Liver (tissue), 9 donors: ENCODE results near the gene STPG4. TPM values are rescaled to one million over a fixed set of nuclear protein-coding genes. Genes with fewer than 3 reads are reported as not detected.

ENCODE experiments used
- DNase-seq: peaks from one replicate; pipeline ENCODE4 v3.0.0-alpha.2; 2017; ENCODE audit warnings: low spot score
- H3K27ac ChIP-seq, 2 donors: one replicate each; pipeline ENCODE4 v1.7.0; 2013; ENCODE audit warnings: inconsistent platforms in 2 of 2, low read length in 2 of 2, control low read depth in 1 of 2, low read depth in 1 of 2, mild to moderate bottlenecking in 1 of 2
- H3K27me3 ChIP-seq, 4 donors: one replicate each; pipeline versions ENCODE4 v1.6.1 to v1.7.0; 2013; ENCODE audit warnings: low read length in 3 of 4, inconsistent platforms in 1 of 4, mild to moderate bottlenecking in 1 of 4, moderate library complexity in 1 of 4; ENCODE audit not compliant: control insufficient read depth in 4 of 4, insufficient read depth in 4 of 4
- H3K36me3 ChIP-seq, 4 donors: one replicate each; pipeline versions ENCODE4 v1.6.1 to v1.7.0; 2013; ENCODE audit warnings: low read length in 3 of 4, mild to moderate bottlenecking in 3 of 4, low read depth in 1 of 4, moderate library complexity in 1 of 4; ENCODE audit not compliant: control insufficient read depth in 4 of 4, insufficient read depth in 3 of 4
- H3K4me1 ChIP-seq, 4 donors: one replicate each; pipeline versions ENCODE4 v1.6.1 to v1.7.0; 2013; ENCODE audit warnings: low read length in 3 of 4, mild to moderate bottlenecking in 3 of 4, moderate library complexity in 1 of 4; ENCODE audit not compliant: control insufficient read depth in 4 of 4, insufficient read depth in 4 of 4
- H3K4me3 ChIP-seq, 3 donors: one replicate each; pipeline versions ENCODE4 v1.6.1 to v1.7.0; 2013; ENCODE audit warnings: low read length in 3 of 3, control low read depth in 1 of 3, low read depth in 1 of 3, mild to moderate bottlenecking in 1 of 3
- H3K9ac ChIP-seq, 2 donors: one replicate each; pipeline ENCODE4 v1.7.0; 2013; ENCODE audit warnings: low read length in 2 of 2, mild to moderate bottlenecking in 2 of 2, moderate library complexity in 2 of 2, control low read depth in 1 of 2, low read depth in 1 of 2
- H3K9me3 ChIP-seq, 4 donors: one replicate each; pipeline versions ENCODE4 v1.6.1 to v1.7.0; 2013; ENCODE audit warnings: low read length in 3 of 4; ENCODE audit not compliant: control insufficient read depth in 4 of 4
- EGR1 ChIP-seq, 2 donors: IDR thresholded peaks; 2 replicates each; pipeline ENCODE4 v1.6.1; 2016 to 2018; ENCODE audit warnings: antibody characterized with exemption in 2 of 2, low read depth in 2 of 2
- FOXA1 ChIP-seq: IDR thresholded peaks from 2 replicates; pipeline ENCODE4 v1.6.1; 2016; ENCODE audit warnings: antibody characterized with exemption
- FOXA2 ChIP-seq: IDR thresholded peaks from 2 replicates; pipeline ENCODE4 v1.6.1; 2016; ENCODE audit warnings: antibody characterized with exemption
- HNF4A ChIP-seq, 2 donors: conservative IDR thresholded peaks; 2 replicates each; pipeline ENCODE4 v1.6.1; 2016; ENCODE audit warnings: antibody characterized with exemption in 2 of 2, mild to moderate bottlenecking in 2 of 2
- HNF4G ChIP-seq: IDR thresholded peaks from 2 replicates; pipeline ENCODE4 v1.6.1; 2016; ENCODE audit warnings: antibody characterized with exemption
- JUND ChIP-seq, 2 donors: IDR thresholded peaks; 2 replicates each; pipeline ENCODE4 v1.6.1; 2016; ENCODE audit warnings: antibody characterized with exemption in 2 of 2
- NR2F2 ChIP-seq: IDR thresholded peaks from 2 replicates; pipeline ENCODE4 v1.6.1; 2016; ENCODE audit warnings: antibody characterized with exemption
- RAD21 ChIP-seq, 2 donors: IDR thresholded peaks; 2 replicates each; pipeline ENCODE4 v1.6.1; 2016; ENCODE audit warnings: antibody characterized with exemption in 2 of 2, mild to moderate bottlenecking in 2 of 2
- RXRA ChIP-seq, 2 donors: IDR thresholded peaks; 2 replicates each; pipeline ENCODE4 v1.6.1; 2017 to 2018; ENCODE audit warnings: antibody characterized with exemption in 2 of 2, mild to moderate bottlenecking in 1 of 2
- SP1 ChIP-seq: IDR thresholded peaks from 2 replicates; pipeline ENCODE4 v1.6.1; 2018; ENCODE audit warnings: antibody characterized with exemption, mild to moderate bottlenecking
- TAF1 ChIP-seq: conservative IDR thresholded peaks from 2 replicates; pipeline ENCODE4 v1.6.1; 2016; ENCODE audit warnings: antibody characterized with exemption, mild to moderate bottlenecking
- WGBS: extraction: QIAGEN DNeasy Blood & Tissue Kit; methylation state at CpG from one replicate; pipeline ENCODE4 v1.1.7; 2013; 5-methylcytosine and 5-hydroxymethylcytosine counted together
- polyA plus RNA-seq, 2 donors: library from polyadenylated mRNA; stranded (reverse) in 1 of 2; unstranded in 1 of 2; fragments of 200-250 nt in 1 of 2; fragments of >200 nt in 1 of 2; fragmentation: Nextera tagmentation in 1 of 2; extraction: Ambion mirVana in 1 of 2; gene quantifications; one replicate each; pipeline versions ENCODE4 v1.2.1 to v1.2.3, GENCODE V29; 2013 to 2015
- total RNA-seq, 2 donors: library from RNA; depleted of rRNA; stranded (reverse); fragments of >200 nt; gene quantifications; one replicate each; pipeline ENCODE4 v1.2.3, GENCODE V29; 2014
- TF ChIP-seq, protein P1 (sequence below): IDR thresholded peaks from 2 replicates; pipeline ENCODE4 v1.6.1; 2016; ENCODE audit warnings: antibody characterized with exemption
- TF ChIP-seq, protein P2 (sequence below): IDR thresholded peaks from 2 replicates; pipeline ENCODE4 v1.6.1; 2016; ENCODE audit warnings: antibody characterized with exemption, mild to moderate bottlenecking
- TF ChIP-seq, protein P3 (sequence below): IDR thresholded peaks from 2 replicates; pipeline ENCODE4 v1.6.1; 2016; ENCODE audit warnings: antibody characterized with exemption
- TF ChIP-seq, protein P4 (sequence below): IDR thresholded peaks from 2 replicates; pipeline ENCODE4 v1.6.1; 2016; ENCODE audit warnings: antibody characterized with exemption
- donor health status: healthy.
- donor health status: healthy.
- donor health status: healthy.
- donor health status: healthy.
- donor health status: healthy.

The STPG4 gene
- total and polyA plus RNA-seq, 4 donors: 0.25 TPM; not detected in 3

DNA sequence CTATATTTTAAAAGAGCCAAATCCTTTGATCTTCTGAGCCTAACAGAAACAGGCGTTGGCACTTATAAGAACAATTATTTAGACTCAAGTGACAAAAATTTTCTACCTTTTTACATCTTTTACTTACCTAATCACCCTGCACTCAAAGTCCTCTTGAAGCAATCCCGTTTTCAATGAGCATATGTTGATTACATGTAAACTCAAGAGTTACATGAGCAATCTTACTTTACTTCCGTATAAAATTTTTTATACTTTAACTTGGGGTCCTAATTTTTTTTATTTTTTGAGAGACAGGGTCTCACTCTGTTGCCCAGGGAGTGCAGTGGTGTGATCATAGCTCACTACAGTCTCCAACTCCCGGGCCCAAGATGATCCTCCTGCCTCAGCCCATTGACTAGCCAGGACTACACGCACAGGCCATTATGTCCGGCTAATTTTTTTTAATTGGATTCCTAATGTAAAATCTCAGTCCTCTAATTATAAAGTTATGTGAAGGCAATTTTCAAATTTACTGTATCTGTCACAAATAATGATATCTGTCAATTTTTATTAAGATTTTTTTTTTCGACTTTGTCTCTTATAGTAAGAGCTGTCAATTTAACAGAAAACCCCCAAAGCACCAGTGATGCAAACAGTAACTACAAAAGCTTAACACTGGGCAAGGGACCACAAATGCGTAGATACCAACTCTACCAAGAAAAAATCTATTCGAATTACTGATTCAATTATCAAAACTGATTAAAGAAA is 19.1 kb upstream of the STPG4 start:
- no peak for DNase-seq
- peaks cover 9 to 64% (median 40%) of the 10 kb centered on the region in 4 donors for H3K4me1 ChIP-seq
- 32% methylated on average over 9 of the region's 9 CpGs for WGBS
- H3K4me3 ChIP-seq: peak overlapping the region; percentile 79 to 94 (median 83)
- no peaks in the 10 kb centered on the region for H3K27me3 ChIP-seq
- H3K36me3 ChIP-seq: peaks cover 0 to 6% (median 1%) of the 10 kb centered on the region in 4 donors
- H3K9ac ChIP-seq: peak overlapping the region; percentile 39 to 90
- H3K9me3 ChIP-seq: no peaks in the 10 kb centered on the region
- TF ChIP-seq, protein P1, sequence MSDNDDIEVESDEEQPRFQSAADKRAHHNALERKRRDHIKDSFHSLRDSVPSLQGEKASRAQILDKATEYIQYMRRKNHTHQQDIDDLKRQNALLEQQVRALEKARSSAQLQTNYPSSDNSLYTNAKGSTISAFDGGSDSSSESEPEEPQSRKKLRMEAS: no peak
- no peak for TF ChIP-seq EGR1 (IDR thresholded peaks at IDR 0.05; ENCODE audit: low read depth in 2 of 2)
- TF ChIP-seq SP1: no peak
- TF ChIP-seq RAD21 (IDR thresholded peaks at IDR 0.05): no peak
- TF ChIP-seq HNF4A (conservative IDR thresholded peaks at IDR 0.05): peak; percentile 52 to 68
- TF ChIP-seq JUND (IDR thresholded peaks at IDR 0.05): no peak
- no peak for TF ChIP-seq TAF1
- no peak for TF ChIP-seq RXRA (IDR thresholded peaks at IDR 0.05)
- no peak for TF ChIP-seq NR2F2
- H3K27ac ChIP-seq: peak overlapping the region; percentile 77 to 94

DNA sequence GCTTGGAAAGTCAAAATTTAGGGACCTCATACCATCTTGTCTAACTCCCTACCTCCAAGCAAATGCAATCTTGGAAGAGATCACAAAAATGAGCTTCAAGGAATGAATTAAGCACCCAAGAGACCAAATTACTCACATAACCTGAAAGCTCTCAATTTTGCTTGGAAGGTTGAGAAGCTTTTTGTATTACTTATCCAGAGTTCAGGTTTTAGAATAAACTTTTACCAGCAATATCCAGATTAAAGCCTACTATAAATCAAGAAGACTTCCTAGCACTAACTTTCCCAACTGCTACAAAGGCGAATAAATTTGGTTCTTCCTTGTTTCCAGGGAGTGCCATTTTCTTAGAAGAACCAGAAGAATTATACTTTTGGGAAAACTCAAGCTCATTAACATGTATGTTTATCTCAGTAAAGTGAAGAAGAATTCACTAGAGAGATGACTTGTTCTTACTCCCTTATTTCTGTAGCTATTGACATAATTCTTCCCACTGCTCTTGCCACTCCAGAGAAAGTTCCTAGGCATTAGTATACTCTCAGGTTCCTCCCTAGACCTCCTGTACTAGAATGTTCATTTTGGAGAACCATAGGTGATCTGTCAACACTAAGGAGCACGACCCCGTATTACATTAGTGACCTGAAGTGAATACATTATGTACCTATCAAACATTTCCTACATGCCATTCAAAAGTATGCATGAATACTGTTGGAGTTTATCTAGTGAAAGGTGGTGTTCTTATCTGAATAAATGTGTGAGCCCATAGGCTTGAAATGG is 18.0 kb upstream of the STPG4 start:
- Histone ChIP-seq H3K27me3 (no peaks in the 10 kb centered on the region), H3K9me3 (no peaks in the 10 kb centered on the region), H3K4me3 (peak overlapping the region in 1 of 3 donors; percentile 79), H3K36me3 (peaks cover 0 to 9% (median 3%) of the 10 kb centered on the region in 4 donors), H3K4me1 (peaks cover 9 to 67% (median 41%) of the 10 kb centered on the region in 4 donors), H3K27ac (peak overlapping the region in 1 of 2 donors; percentile 25), H3K9ac (peak overlapping the region in 1 of 2 donors; percentile 48)
- 50% methylated on average over 3 of the region's 3 CpGs for WGBS
- TF ChIP-seq, protein P1: no peak
- TF ChIP-seq JUND (IDR thresholded peaks at IDR 0.05): no peak
- no peak for DNase-seq

DNA sequence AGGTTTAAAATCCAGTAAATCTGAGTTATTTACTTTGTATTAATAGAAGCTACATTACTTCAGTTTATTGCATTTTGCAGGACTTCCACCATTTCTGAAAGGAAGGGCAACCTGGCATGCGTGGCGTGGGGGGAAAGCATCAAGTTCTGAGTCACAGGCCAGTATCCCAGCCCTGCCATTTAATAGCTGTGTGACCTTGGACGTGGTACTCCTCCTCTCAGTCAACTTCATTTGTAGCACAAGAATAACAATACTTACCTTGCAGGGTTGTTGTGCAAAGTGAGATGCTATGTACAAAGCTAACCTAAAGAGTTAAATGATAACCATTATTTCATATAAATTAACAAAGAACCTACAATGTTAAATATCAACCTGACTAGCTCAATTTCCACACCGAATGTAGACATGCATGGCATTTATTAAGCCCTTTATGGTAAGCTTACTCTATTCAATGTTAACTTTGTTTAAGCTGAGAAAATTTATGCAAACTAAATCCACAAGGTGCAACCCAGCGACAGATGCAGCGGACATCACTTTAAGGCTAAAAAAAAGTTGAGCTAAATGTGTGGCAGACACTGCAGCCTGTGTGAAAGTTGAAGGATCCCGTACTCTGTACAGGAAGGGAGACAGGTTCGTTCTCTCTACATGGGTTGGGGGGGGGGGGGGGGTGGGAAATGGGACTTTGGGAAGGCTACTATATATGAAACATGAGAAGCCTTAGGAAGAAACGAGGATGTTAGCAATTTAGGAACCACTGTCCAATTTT is 17.2 kb upstream of the STPG4 start:
- Histone ChIP-seq H3K27me3 (no peaks in the 10 kb centered on the region), H3K9ac (no peak overlapping the region), H3K4me3 (no peak overlapping the region), H3K4me1 (peaks cover 9 to 64% (median 41%) of the 10 kb centered on the region in 4 donors), H3K36me3 (peaks cover 0 to 9% (median 4%) of the 10 kb centered on the region in 4 donors), H3K9me3 (no peaks in the 10 kb centered on the region), H3K27ac (no peak overlapping the region)
- WGBS: 66% methylated on average over 9 of the region's 9 CpGs
- no peak for DNase-seq
- TF ChIP-seq SP1 (no peak), NR2F2 (no peak), EGR1 (IDR thresholded peaks at IDR 0.05; ENCODE audit: low read depth in 2 of 2) (no peak), RXRA (IDR thresholded peaks at IDR 0.05) (no peak), TAF1 (no peak), RAD21 (IDR thresholded peaks at IDR 0.05) (no peak), FOXA2 (no peak), HNF4G (no peak), HNF4A (conservative IDR thresholded peaks at IDR 0.05) (no peak), FOXA1 (no peak)
- TF ChIP-seq, protein P2, sequence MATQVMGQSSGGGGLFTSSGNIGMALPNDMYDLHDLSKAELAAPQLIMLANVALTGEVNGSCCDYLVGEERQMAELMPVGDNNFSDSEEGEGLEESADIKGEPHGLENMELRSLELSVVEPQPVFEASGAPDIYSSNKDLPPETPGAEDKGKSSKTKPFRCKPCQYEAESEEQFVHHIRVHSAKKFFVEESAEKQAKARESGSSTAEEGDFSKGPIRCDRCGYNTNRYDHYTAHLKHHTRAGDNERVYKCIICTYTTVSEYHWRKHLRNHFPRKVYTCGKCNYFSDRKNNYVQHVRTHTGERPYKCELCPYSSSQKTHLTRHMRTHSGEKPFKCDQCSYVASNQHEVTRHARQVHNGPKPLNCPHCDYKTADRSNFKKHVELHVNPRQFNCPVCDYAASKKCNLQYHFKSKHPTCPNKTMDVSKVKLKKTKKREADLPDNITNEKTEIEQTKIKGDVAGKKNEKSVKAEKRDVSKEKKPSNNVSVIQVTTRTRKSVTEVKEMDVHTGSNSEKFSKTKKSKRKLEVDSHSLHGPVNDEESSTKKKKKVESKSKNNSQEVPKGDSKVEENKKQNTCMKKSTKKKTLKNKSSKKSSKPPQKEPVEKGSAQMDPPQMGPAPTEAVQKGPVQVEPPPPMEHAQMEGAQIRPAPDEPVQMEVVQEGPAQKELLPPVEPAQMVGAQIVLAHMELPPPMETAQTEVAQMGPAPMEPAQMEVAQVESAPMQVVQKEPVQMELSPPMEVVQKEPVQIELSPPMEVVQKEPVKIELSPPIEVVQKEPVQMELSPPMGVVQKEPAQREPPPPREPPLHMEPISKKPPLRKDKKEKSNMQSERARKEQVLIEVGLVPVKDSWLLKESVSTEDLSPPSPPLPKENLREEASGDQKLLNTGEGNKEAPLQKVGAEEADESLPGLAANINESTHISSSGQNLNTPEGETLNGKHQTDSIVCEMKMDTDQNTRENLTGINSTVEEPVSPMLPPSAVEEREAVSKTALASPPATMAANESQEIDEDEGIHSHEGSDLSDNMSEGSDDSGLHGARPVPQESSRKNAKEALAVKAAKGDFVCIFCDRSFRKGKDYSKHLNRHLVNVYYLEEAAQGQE: no peak
- TF ChIP-seq, protein P3, sequence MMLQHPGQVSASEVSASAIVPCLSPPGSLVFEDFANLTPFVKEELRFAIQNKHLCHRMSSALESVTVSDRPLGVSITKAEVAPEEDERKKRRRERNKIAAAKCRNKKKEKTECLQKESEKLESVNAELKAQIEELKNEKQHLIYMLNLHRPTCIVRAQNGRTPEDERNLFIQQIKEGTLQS: no peak
- TF ChIP-seq, protein P4, sequence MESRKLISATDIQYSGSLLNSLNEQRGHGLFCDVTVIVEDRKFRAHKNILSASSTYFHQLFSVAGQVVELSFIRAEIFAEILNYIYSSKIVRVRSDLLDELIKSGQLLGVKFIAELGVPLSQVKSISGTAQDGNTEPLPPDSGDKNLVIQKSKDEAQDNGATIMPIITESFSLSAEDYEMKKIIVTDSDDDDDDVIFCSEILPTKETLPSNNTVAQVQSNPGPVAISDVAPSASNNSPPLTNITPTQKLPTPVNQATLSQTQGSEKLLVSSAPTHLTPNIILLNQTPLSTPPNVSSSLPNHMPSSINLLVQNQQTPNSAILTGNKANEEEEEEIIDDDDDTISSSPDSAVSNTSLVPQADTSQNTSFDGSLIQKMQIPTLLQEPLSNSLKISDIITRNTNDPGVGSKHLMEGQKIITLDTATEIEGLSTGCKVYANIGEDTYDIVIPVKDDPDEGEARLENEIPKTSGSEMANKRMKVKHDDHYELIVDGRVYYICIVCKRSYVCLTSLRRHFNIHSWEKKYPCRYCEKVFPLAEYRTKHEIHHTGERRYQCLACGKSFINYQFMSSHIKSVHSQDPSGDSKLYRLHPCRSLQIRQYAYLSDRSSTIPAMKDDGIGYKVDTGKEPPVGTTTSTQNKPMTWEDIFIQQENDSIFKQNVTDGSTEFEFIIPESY: no peak
- TF ChIP-seq, protein P1: no peak
